ENCODE results near the gene TMEM243. TPM values are rescaled to one million over a fixed set of nuclear protein-coding genes. Genes with fewer than 3 reads are reported as not detected.

The TMEM243 gene
- total and polyA plus RNA-seq, 2 of the 4 experiments (the other 2 are of a cell fraction): 28.7 to 31.1 TPM

DNA sequence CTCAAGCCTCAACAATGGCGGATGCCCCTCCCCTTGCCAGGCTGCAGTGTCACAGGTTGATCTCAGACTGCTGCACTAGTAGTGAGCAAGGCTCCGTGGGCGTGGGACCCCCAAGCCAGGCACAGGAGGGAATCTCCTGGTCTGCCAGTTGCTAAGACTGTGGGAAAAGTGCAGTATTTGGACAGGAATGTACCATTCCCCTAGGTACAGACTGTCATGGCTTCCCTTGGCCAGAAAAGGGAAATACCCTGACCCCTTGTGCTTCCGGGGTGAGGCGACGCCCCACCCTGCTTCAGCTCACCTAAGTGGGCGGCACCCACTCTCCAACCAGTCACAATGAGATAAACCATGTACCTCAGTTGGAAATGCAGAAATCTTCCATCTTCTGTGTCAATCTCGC is 44.0 kb upstream of the TMEM243 start:
- Histone ChIP-seq H2BK120ac (ENCODE audit: low read depth, low read length) (no peak overlapping the region), H2AK9ac (replicated peaks; ENCODE audit: low read depth, low read length, poor library complexity) (no peak overlapping the region), H3K9me3 (ENCODE audit: control insufficient read depth, insufficient read depth, low read length) (no peaks in the 10 kb centered on the region), H3K36me3 (ENCODE audit: control insufficient read depth, insufficient read depth, low read length) (no peaks in the 10 kb centered on the region), H3K4me1 (ENCODE audit: control insufficient read depth, insufficient read depth, low read length) (no peaks in the 10 kb centered on the region), H2BK20ac (ENCODE audit: low read depth, low read length) (no peak overlapping the region), H3K56ac (ENCODE audit: extremely low read depth, insufficient read depth, low read length) (no peak overlapping the region), H2BK5ac (ENCODE audit: low read depth, low read length, poor library complexity, severe bottlenecking) (no peak overlapping the region), H3K18ac (ENCODE audit: low read depth, low read length) (no peak overlapping the region), H2AFZ (replicated peaks; ENCODE audit: low read length, poor library complexity) (no peak overlapping the region), H3K79me1 (ENCODE audit: low read depth in 1 of 2, low read length in 2 of 2) (no peaks in the 10 kb centered on the region), H4K20me1 (ENCODE audit: insufficient read depth, low read length) (no peaks in the 10 kb centered on the region), H2BK15ac (ENCODE audit: low read depth, low read length) (no peak overlapping the region), H4K8ac (ENCODE audit: low read depth in 2 of 2, low read length in 2 of 2) (no peak overlapping the region), H3K4ac (ENCODE audit: low read depth, low read length) (no peak overlapping the region), H3K4me3 (ENCODE audit: insufficient read depth, low read depth, low read length) (no peak overlapping the region), H3K4me2 (ENCODE audit: low read depth, low read length) (no peak overlapping the region), H3K9me1 (ENCODE audit: insufficient read depth, low read length) (no peaks in the 10 kb centered on the region), H4K91ac (ENCODE audit: insufficient read depth, low read depth, low read length) (no peak overlapping the region), H3K9ac (ENCODE audit: low read depth, low read length) (no peak overlapping the region), H3K27ac (ENCODE audit: insufficient read depth, low read length) (no peak overlapping the region), H3K14ac (replicated peaks; ENCODE audit: low read depth, low read length) (no peak overlapping the region), H2AK5ac (ENCODE audit: low read depth, low read length) (no peak overlapping the region), H3K27me3 (ENCODE audit: control insufficient read depth, insufficient read depth, low read length) (no peaks in the 10 kb centered on the region), H4K5ac (ENCODE audit: low read depth, low read length) (no peak overlapping the region), H3K23ac (ENCODE audit: low read depth, low read length) (no peak overlapping the region)
- no peak for TF ChIP-seq RCOR1 (IDR thresholded peaks at IDR 0.05; ENCODE audit: insufficient replicate concordance, low read length)
- no peak for TF ChIP-seq SMC3 (IDR thresholded peaks at IDR 0.05; ENCODE audit: low read depth, low read length)
- TF ChIP-seq, protein P1, sequence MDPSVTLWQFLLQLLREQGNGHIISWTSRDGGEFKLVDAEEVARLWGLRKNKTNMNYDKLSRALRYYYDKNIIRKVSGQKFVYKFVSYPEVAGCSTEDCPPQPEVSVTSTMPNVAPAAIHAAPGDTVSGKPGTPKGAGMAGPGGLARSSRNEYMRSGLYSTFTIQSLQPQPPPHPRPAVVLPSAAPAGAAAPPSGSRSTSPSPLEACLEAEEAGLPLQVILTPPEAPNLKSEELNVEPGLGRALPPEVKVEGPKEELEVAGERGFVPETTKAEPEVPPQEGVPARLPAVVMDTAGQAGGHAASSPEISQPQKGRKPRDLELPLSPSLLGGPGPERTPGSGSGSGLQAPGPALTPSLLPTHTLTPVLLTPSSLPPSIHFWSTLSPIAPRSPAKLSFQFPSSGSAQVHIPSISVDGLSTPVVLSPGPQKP (IDR thresholded peaks at IDR 0.05; ENCODE audit: borderline replicate concordance, low read depth, low read length): no peak
- in situ Hi-C loops (cut with MboI; ENCODE audit: low sequenced_read_pairs) (no loop called here), dilution Hi-C loops (cut with HindIII; ENCODE audit: low sequenced_read_pairs, unreplicated experiment) (no loop called here), intact Hi-C loops (cut with micrococcal nuclease) (no loop called here)
- BruUV-seq (replicated peaks): no TSS peak
- ATAC-seq (ENCODE audit: low read depth) (no peak), DNase-seq (no peak)
- ChIA-PET CTCF (no interaction called here), POLR2A (ENCODE audit: unreplicated experiment) (no interaction called here)
- WGBS, 2 experiments (ENCODE audit: extremely low coverage in 2 of 2, insufficient read length in 1 of 2): 76% methylated on average over 6 of the region's 8 CpGs; no CpG with 5 or more reads in 1 of the 2 experiments

Data from IMR-90 (cell line).